Measurements from ENCODE around the gene IMPDH1. TPM values are rescaled to one million over a fixed set of nuclear protein-coding genes. Genes with fewer than 3 reads are reported as not detected.

The IMPDH1 gene
- total and polyA plus RNA-seq, 2 experiments from 2014 or later = 34.7 to 70.5 TPM

DNA sequence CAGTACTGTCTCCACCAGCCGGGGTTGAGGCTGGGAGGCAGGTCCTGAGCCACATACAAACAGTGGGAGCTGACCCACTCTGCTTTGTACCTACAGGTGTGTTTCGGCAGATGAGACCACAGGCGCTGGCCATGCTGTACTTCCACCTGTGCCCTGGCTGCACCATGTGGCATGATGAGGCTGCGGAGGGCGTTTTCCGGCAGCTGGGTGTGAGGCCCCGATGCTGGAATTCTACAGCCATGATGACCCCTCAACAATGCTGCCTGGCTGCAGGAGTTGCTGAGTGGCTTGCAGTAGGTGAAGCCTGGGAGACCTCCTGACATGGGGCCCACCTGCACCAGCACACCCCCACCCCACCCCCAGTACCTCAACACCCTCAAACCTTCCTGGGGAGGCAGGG lies 18.0 kb downstream of the IMPDH1 start:
- Histone ChIP-seq H3K9me2 (replicated peaks; ENCODE audit: insufficient read depth) (no peaks in the 10 kb centered on the region), H3K79me2 (no peaks in the 10 kb centered on the region), H3K27me3 (peaks cover 3% of the 10 kb centered on the region), H3K4me2 (no peak overlapping the region), H3K9me3 (ENCODE audit: low read depth) (no peaks in the 10 kb centered on the region), H2AFZ (no peak overlapping the region), H3K4me3 (no peak overlapping the region), H3K36me3 (replicated peaks; ENCODE audit: insufficient read depth, low read depth) (no peaks in the 10 kb centered on the region), H3K4me1 (ENCODE audit: insufficient read depth) (no peaks in the 10 kb centered on the region), H3K27ac (no peak overlapping the region), H4K20me1 (ENCODE audit: insufficient read depth, poor library complexity, severe bottlenecking) (no peaks in the 10 kb centered on the region)
- TF ChIP-seq EZH2phosphoT487 (IDR thresholded peaks at IDR 0.05; ENCODE audit: low read depth, severe bottlenecking, unreplicated experiment) (no peak), EZH2 (IDR thresholded peaks at IDR 0.05; ENCODE audit: borderline replicate concordance) (no peak)
- TF ChIP-seq, protein P1, sequence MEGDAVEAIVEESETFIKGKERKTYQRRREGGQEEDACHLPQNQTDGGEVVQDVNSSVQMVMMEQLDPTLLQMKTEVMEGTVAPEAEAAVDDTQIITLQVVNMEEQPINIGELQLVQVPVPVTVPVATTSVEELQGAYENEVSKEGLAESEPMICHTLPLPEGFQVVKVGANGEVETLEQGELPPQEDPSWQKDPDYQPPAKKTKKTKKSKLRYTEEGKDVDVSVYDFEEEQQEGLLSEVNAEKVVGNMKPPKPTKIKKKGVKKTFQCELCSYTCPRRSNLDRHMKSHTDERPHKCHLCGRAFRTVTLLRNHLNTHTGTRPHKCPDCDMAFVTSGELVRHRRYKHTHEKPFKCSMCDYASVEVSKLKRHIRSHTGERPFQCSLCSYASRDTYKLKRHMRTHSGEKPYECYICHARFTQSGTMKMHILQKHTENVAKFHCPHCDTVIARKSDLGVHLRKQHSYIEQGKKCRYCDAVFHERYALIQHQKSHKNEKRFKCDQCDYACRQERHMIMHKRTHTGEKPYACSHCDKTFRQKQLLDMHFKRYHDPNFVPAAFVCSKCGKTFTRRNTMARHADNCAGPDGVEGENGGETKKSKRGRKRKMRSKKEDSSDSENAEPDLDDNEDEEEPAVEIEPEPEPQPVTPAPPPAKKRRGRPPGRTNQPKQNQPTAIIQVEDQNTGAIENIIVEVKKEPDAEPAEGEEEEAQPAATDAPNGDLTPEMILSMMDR (IDR thresholded peaks at IDR 0.05; ENCODE audit: poor library complexity) = no peak
- WGBS (ENCODE audit: low lambda C conversion rate, missing lambda C conversion rate) = 90% methylated on average over 7 of the region's 7 CpGs
- DNase-seq (ENCODE audit: low spot score) = no peak

DNA sequence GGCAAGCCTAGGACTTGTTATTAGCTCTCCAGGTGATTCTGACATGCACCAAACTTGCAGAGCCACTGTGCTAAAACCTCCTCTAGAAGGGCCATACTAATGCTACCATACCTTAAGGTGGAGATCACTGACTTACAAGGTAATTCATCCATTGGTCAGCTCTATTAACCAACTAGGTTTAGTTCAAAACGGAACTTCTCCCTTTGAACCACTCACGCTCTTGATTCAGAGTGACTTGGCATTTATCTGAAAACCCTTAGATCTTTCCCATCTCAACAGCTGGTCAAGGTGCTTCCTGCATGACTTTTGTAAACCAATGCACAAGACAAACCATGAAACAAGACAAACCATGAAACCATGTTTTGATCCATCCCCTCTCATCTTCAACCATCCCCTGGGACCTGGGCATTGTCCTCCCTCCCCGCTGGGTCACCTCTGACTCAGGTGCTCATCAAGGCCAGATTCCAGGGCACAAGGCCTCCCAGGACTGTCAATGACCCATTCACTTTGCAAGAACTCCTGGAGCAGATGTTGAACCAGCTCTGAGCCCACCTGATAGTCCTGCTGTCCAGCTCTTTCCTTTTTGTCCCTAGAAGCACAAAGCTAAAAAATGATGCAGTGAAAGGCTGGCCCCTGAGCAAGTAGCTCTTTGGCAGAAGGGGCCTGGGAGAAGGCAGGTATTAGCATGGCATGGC lies 18.8 kb downstream of the IMPDH1 start:
- DNase-seq (ENCODE audit: low spot score) = no peak
- no peaks in the 10 kb centered on the region for H4K20me1 ChIP-seq (ENCODE audit: insufficient read depth, poor library complexity, severe bottlenecking)
- H3K9me3 ChIP-seq (ENCODE audit: low read depth) = no peaks in the 10 kb centered on the region
- H3K9me2 ChIP-seq (replicated peaks; ENCODE audit: insufficient read depth) = no peaks in the 10 kb centered on the region
- TF ChIP-seq EZH2phosphoT487 (IDR thresholded peaks at IDR 0.05; ENCODE audit: low read depth, severe bottlenecking, unreplicated experiment) (no peak), EZH2 (IDR thresholded peaks at IDR 0.05; ENCODE audit: borderline replicate concordance) (no peak)
- TF ChIP-seq, protein P1 (IDR thresholded peaks at IDR 0.05; ENCODE audit: poor library complexity) = no peak
- no peaks in the 10 kb centered on the region for H3K36me3 ChIP-seq (replicated peaks; ENCODE audit: insufficient read depth, low read depth)
- no peak overlapping the region for H3K4me2 ChIP-seq
- H3K4me1 ChIP-seq (ENCODE audit: insufficient read depth) = no peaks in the 10 kb centered on the region
- H3K79me2 ChIP-seq = no peaks in the 10 kb centered on the region
- H3K4me3 ChIP-seq = no peak overlapping the region
- no peak overlapping the region for H3K27ac ChIP-seq
- H3K27me3 ChIP-seq = peaks cover 3% of the 10 kb centered on the region
- no peak overlapping the region for H2AFZ ChIP-seq
- WGBS (ENCODE audit: low lambda C conversion rate, missing lambda C conversion rate) = 91% methylated on average over 3 of the region's 3 CpGs

DNA sequence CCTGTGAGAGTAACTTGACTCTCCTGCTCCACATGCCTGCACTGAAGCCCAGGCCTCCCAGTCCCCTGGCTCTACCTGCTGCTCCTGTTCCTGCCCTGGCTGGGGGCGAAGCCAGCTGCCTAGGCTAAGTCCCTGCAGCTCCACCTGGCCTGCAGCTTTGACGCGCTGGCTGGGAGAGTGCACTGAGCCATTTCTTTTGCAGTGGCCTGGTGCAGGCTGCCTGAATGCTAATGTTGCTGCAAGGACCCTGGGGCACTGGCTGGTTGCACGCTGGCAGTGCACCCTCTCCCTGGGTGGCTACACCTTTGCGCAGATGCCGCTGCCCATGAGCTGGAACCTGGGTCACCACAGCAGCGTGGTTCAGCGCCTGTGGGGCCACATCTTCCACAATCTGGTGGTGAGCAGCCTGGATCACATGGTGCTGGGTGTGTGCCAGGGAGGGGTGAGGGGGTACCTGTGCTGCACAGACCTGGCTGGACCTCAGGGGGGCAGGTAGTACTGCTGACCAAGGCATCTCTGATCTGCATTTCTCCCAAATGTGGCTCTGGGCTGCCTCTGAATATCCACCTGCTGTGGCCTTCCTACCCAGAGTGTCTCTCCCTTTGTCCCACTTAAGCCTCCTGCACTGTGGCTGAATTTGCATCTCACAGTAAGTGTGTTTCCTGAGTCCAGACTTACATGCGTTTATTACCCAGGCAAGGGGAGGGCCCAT lies 20.0 kb downstream of the IMPDH1 start:
- Histone ChIP-seq H3K4me2 (no peak overlapping the region), H3K27ac (no peak overlapping the region), H3K4me1 (ENCODE audit: insufficient read depth) (no peaks in the 10 kb centered on the region), H3K36me3 (replicated peaks; ENCODE audit: insufficient read depth, low read depth) (no peaks in the 10 kb centered on the region), H2AFZ (no peak overlapping the region), H3K9me2 (replicated peaks; ENCODE audit: insufficient read depth) (no peaks in the 10 kb centered on the region), H3K9me3 (ENCODE audit: low read depth) (no peaks in the 10 kb centered on the region), H3K79me2 (no peaks in the 10 kb centered on the region), H3K4me3 (no peak overlapping the region), H3K27me3 (peaks cover 3% of the 10 kb centered on the region), H4K20me1 (ENCODE audit: insufficient read depth, poor library complexity, severe bottlenecking) (no peaks in the 10 kb centered on the region)
- no peak for DNase-seq (ENCODE audit: low spot score)
- TF ChIP-seq EZH2 (IDR thresholded peaks at IDR 0.05; ENCODE audit: borderline replicate concordance) (no peak), EZH2phosphoT487 (IDR thresholded peaks at IDR 0.05; ENCODE audit: low read depth, severe bottlenecking, unreplicated experiment) (no peak)
- TF ChIP-seq, protein P1 (IDR thresholded peaks at IDR 0.05; ENCODE audit: poor library complexity) = no peak
- 86% methylated on average over 9 of the region's 9 CpGs for WGBS (ENCODE audit: low lambda C conversion rate, missing lambda C conversion rate)
